Kidney tubule cell (primary cell): ENCODE results near the gene MAPK8IP3.

Source experiments
- DNase-seq: peaks from one replicate; pipeline ENCODE4 v3.0.0-alpha.2; 2018; ENCODE audit warnings: low spot score

MAPK8IP3 gene

GRCh38 chr16:1809281-1809801 is 103.3 kb downstream of the MAPK8IP3 start:
- DNase-seq, result no peak

GRCh38 chr16:1810106-1810505 is 104.1 kb downstream of the MAPK8IP3 start:
- DNase-seq, result no peak

GRCh38 chr16:1810536-1810935 is 104.5 kb downstream of the MAPK8IP3 start:
- DNase-seq, result no peak

GRCh38 chr16:1812732-1813163 is 106.8 kb downstream of the MAPK8IP3 start:
- peak; percentile 58 for DNase-seq

GRCh38 chr16:1815461-1815860 is 109.5 kb downstream of the MAPK8IP3 start:
- DNase-seq, result no peak

GRCh38 chr16:1816396-1817275 is 110.6 kb downstream of the MAPK8IP3 start:
- no peak for DNase-seq

GRCh38 chr16:1817276-1817589 is 111.2 kb downstream of the MAPK8IP3 start:
- no peak for DNase-seq

GRCh38 chr16:1817716-1818115 is 111.7 kb downstream of the MAPK8IP3 start:
- no peak for DNase-seq

GRCh38 chr16:1818204-1818872 is 112.3 kb downstream of the MAPK8IP3 start:
- DNase-seq, result no peak

- DNase-seq, result no peak
Observed at GRCh38 chr16:1818873-1819525, 113.0 kb downstream of the MAPK8IP3 start.

GRCh38 chr16:1819611-1820010 is 113.6 kb downstream of the MAPK8IP3 start:
- no peak for DNase-seq
